ACC112 (cell line): ENCODE results near the gene TMEM41B.
"Not testable (repeated sequence)": the region's sequence is repeated elsewhere in the genome, so short reads cannot be mapped to it uniquely, and the experiment has no call there.

Experiments
- H2AFZ ChIP-seq: fragments of 200-600 bp; sonication (generic); one replicate; pipeline ENCODE4 v1.6.0; 2017; ENCODE audit warnings: antibody characterized with exemption, low read length; ENCODE audit not compliant: unreplicated experiment
- H3K27ac ChIP-seq: fragments of 200-600 bp; sonication (generic); 2 replicates; pipeline ENCODE4 v1.5.1; 2014; ENCODE audit warnings: low read depth, mild to moderate bottlenecking, antibody characterized with exemption, low read length, moderate library complexity
- H3K27me3 ChIP-seq: fragments of 200-600 bp; sonication (generic); 2 replicates; pipeline ENCODE4 v1.6.1; 2014; ENCODE audit warnings: mild to moderate bottlenecking, antibody characterized with exemption, low read length, moderate library complexity, mixed read lengths; ENCODE audit not compliant: insufficient read depth
- H3K36me3 ChIP-seq: fragments of 200-600 bp; sonication (generic); 2 replicates; pipeline ENCODE4 v1.6.1; 2016; ENCODE audit warnings: mild to moderate bottlenecking, antibody characterized with exemption, low read length, moderate library complexity, mixed read lengths; ENCODE audit not compliant: insufficient read depth
- H3K4me1 ChIP-seq: fragments of 200-600 bp; sonication (generic); one replicate; pipeline ENCODE4 v1.6.1; 2016; ENCODE audit warnings: low read length, mixed read lengths; ENCODE audit not compliant: insufficient read depth, unreplicated experiment, control insufficient read depth
- H3K4me3 ChIP-seq: fragments of 200-600 bp; sonication (generic); 2 replicates; pipeline ENCODE4 v1.5.1; 2014; ENCODE audit warnings: mild to moderate bottlenecking, low read depth, low read length
- H3K79me2 ChIP-seq: fragments of 200-600 bp; sonication (generic); one replicate; pipeline ENCODE4 v1.6.0; 2016; ENCODE audit warnings: low read length; ENCODE audit not compliant: control insufficient read depth, unreplicated experiment, insufficient read depth

TMEM41B gene

DNA sequence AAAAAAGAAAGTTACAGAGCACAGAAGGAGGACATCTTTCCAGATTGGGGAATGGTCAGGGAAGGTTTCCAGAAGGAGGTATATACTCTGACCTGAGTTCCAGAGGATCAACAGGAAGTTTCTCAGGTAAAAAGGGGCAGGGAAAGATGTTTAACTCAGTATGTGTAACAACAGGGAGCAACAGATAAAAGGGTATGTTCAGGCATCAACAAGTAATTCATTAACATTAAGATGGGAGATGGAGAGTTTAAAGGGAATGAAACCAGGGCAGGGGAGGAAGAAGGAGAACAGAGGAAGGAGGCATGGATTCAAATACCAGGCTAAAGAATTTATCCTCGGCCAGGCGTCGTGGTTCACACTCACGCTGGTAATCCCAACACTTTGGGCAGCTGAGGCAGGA is 46.7 kb downstream of the TMEM41B start:
- H3K27ac ChIP-seq, result no peak overlapping the region
- H3K79me2 ChIP-seq, result peaks cover 21% of the 10 kb centered on the region
- H3K36me3 ChIP-seq, result no peaks in the 10 kb centered on the region
- no peaks in the 10 kb centered on the region for H3K27me3 ChIP-seq
- no peak overlapping the region for H2AFZ ChIP-seq
- H3K4me1 ChIP-seq, result peaks cover 6% of the 10 kb centered on the region
- H3K4me3 ChIP-seq, result no peak overlapping the region

- no peak overlapping the region for H2AFZ ChIP-seq
- H3K4me1 ChIP-seq, result peaks cover 12% of the 10 kb centered on the region
- no peaks in the 10 kb centered on the region for H3K36me3 ChIP-seq
- no peak overlapping the region for H3K27ac ChIP-seq
- no peaks in the 10 kb centered on the region for H3K27me3 ChIP-seq
- peaks cover 29% of the 10 kb centered on the region for H3K79me2 ChIP-seq
- no peak overlapping the region for H3K4me3 ChIP-seq
Measured at GRCh38 chr11:9266926-9267325, 47.5 kb downstream of the TMEM41B start.

- Histone ChIP-seq H3K4me3 (no peak overlapping the region), H3K27me3 (no peaks in the 10 kb centered on the region), H3K79me2 (peaks cover 36% of the 10 kb centered on the region), H3K4me1 (peaks cover 18% of the 10 kb centered on the region), H3K36me3 (no peaks in the 10 kb centered on the region), H2AFZ (no peak overlapping the region), H3K27ac (no peak overlapping the region)
Measured at GRCh38 chr11:9266132-9266736, 48.2 kb downstream of the TMEM41B start.

DNA sequence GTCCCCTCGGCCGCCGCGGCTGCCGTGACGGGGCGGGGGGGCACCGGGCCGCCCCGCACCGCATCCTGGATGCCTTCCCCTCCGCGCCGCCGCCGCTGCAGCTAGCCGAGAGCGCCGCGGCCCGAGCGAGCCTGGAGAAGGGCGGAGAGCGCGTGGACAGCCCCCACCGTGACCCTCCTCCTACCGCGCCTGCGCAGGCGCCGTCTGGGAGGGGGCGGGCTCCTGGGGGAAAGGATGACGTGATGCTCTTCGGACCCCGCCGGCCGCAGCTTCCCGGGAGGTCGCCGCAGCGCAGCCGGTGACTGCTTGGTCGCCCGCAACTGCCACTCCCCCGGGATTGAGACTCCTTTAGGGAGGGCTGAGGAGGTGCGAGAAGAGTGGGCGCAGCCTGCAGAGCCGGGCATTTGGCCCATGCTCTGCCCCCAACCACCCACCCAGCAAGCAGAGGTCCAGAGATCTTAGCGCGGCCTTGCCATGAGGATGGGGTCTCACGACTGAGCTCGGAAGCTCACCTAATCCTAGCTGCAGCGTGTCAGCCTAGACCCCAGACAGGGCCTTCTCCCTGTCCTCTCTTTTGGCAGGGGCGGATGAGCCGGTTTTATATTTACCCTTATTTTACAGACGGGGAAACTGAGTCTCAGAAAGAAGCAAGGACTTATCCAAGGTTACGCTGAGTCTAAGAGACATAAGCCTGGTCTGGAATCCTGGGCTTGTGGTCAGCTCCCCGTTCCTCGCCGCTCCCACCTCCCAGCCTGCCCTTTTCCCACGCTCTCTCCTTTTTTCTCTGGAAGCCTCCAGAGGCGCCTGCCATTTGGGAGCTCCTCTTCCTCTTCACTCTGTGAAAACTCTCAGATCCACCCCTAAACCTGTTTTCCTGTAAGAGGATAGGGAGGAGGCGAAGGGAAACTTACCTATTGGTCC is 48.9 kb downstream of the TMEM41B start, which contains the start of gene DENND5A:
DENND5A (minus strand) TSS at position 140 of the 921 bp plus-strand sequence. CDS start 281 bp downstream, outside the sequence.
- Histone ChIP-seq H3K4me1 (peaks cover 26% of the 10 kb centered on the region), H2AFZ (peak within 1 kb of the TSS; percentile 83)

DNA sequence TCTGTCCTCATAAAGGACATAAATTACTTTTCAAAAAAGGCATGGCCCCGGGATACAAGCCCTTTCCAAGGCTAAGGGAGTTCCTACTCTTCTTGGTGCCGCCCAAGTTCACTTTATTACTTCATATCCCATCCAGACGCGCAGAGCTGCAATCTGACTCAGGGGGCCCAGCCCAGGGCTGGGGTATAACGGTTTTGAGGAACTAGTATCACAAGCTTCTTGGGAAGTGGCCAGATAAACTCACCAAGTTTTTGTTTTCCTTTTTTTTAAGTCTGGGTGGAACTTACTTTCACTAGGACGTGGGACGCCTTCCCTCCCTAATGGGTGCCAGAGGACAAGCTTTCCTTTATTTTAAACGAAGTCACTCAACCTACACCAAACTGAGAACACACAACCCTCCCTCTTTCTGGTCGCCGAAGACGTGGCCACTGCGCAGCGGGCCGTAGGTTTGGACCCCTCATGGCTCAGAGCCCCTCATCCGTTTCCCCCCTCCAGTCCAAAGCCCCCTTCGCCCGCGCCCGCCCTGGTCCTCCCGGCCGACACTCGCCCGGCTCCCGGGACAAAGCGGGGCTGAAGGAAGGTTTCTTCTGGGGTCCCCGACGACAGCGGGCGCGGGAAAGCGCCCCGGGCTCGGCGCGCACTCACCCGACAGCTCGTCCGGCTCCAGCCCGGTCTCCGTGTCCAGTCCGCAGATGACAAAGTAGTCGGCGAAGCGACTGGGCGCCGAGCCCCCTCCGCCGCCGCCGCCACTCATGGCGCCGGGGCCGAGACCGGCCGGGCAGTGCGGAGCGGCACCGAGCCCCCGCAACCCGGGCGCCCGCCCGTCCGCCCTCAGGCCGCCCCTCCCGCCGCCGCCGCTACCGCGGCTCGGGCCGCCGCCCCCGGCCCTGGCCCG is 49.8 kb downstream of the TMEM41B start:
- peak overlapping the region; percentile 79 for H3K4me3 ChIP-seq
- peaks cover 52% of the 10 kb centered on the region for H3K79me2 ChIP-seq
- peaks cover 32% of the 10 kb centered on the region for H3K4me1 ChIP-seq
- H3K36me3 ChIP-seq, result no peaks in the 10 kb centered on the region
- peak overlapping the region; percentile 43 for H2AFZ ChIP-seq
- H3K27me3 ChIP-seq, result no peaks in the 10 kb centered on the region
- peak overlapping the region; percentile 86 for H3K27ac ChIP-seq

More for the DNA sequence above, 48.9 kb downstream of the TMEM41B start, which contains the start of gene DENND5A:
- Histone ChIP-seq H3K36me3 (no peaks in the 10 kb centered on the region), H3K27ac (peak within 1 kb of the TSS; percentile 86), H3K27me3 (no peaks in the 10 kb centered on the region), H3K4me3 (peak within 1 kb of the TSS; percentile 79), H3K79me2 (peaks cover 43% of the 10 kb centered on the region)

GRCh38 chr11:9263840-9264315 is 50.5 kb downstream of the TMEM41B start:
- no peaks in the 10 kb centered on the region for H3K36me3 ChIP-seq
- H2AFZ ChIP-seq, result no peak overlapping the region
- no peaks in the 10 kb centered on the region for H3K27me3 ChIP-seq
- H3K79me2 ChIP-seq, result peaks cover 59% of the 10 kb centered on the region
- peaks cover 32% of the 10 kb centered on the region for H3K4me1 ChIP-seq
- peak overlapping the region; percentile 79 for H3K4me3 ChIP-seq
- H3K27ac ChIP-seq, result peak overlapping the region; percentile 86

GRCh38 chr11:9260838-9261146 is 53.6 kb downstream of the TMEM41B start:
- H3K4me1 ChIP-seq, result peaks cover 32% of the 10 kb centered on the region
- H3K27me3 ChIP-seq, H3K4me3 ChIP-seq, H3K36me3 ChIP-seq, H2AFZ ChIP-seq, H3K27ac ChIP-seq: not testable (repeated sequence)
- H3K79me2 ChIP-seq, result peaks cover 82% of the 10 kb centered on the region

- no peak overlapping the region for H3K4me3 ChIP-seq
- H3K79me2 ChIP-seq, result peaks cover 88% of the 10 kb centered on the region
- H3K4me1 ChIP-seq, result peaks cover 32% of the 10 kb centered on the region
Measured at GRCh38 chr11:9259981-9260837, 54.2 kb downstream of the TMEM41B start.

GRCh38 chr11:9258279-9258678 is 56.1 kb downstream of the TMEM41B start:
- H3K4me1 ChIP-seq, result peaks cover 32% of the 10 kb centered on the region
- not testable (repeated sequence) for H2AFZ ChIP-seq, H3K27me3 ChIP-seq, H3K27ac ChIP-seq, H3K4me3 ChIP-seq, H3K36me3 ChIP-seq
- peaks cover 90% of the 10 kb centered on the region for H3K79me2 ChIP-seq

More at GRCh38 chr11:9259981-9260837, 54.2 kb downstream of the TMEM41B start:
- Histone ChIP-seq H2AFZ (no peak overlapping the region), H3K27ac (no peak overlapping the region), H3K27me3 (no peaks in the 10 kb centered on the region), H3K36me3 (peaks cover 3% of the 10 kb centered on the region; the same call in 1 of the 2 replicates)
